H1 (cell line): ENCODE results near the gene RBM4B. TPM values are rescaled to one million over a fixed set of nuclear protein-coding genes. Genes with fewer than 3 reads are reported as not detected.
"Not testable (repeated sequence)": the region's sequence is repeated elsewhere in the genome, so short reads cannot be mapped to it uniquely, and the experiment has no call there.

Experiments used
- CTCF ChIA-PET: fragments of 300-600 bp; sonication (Branson Sonifier 250); formaldehyde crosslinking; loops from one replicate; lab custom pipeline; 2021; ENCODE audit not compliant: partially characterized antibody; lab: Charles Lee
- POLR2A ChIA-PET: fragments of 300-600 bp; sonication (Branson Sonifier 250); formaldehyde crosslinking; loops from one replicate; lab custom pipeline; 2021; ENCODE audit warnings: inconsistent platforms; ENCODE audit not compliant: partially characterized antibody; lab: Charles Lee
- DNase-seq, 2 experiments: peaks; one replicate each; pipeline versions ENCODE4 v3.0.0 to v3.0.0-alpha.2; 2010 to 2022; ENCODE audit warnings: low spot score in 2 of 2, low read depth in 1 of 2, mixed read lengths in 1 of 2
- FAIRE-seq: peaks from 2 replicates; lab custom pipeline; 2011; peaks lifted over from hg19 to GRCh38; lab: Jason Lieb, UNC
- H2AFZ ChIP-seq: 2 replicates; pipeline ENCODE4 v1.8.1; 2012; ENCODE audit warnings: low read length, inconsistent platforms
- H2AK5ac ChIP-seq: 2 replicates; pipeline ENCODE4 v1.6.1; 2013; ENCODE audit warnings: low read depth, low read length
- H2BK120ac ChIP-seq: replicated peaks from 2 replicates; pipeline ENCODE3; 2013; ENCODE audit warnings: low read depth, low read length, inconsistent platforms
- H2BK12ac ChIP-seq: 2 replicates; pipeline ENCODE4 v1.6.1; 2013; ENCODE audit warnings: low read depth, low read length
- H2BK15ac ChIP-seq: 2 replicates; pipeline ENCODE4 v1.6.1; 2013; ENCODE audit warnings: low read length
- H2BK20ac ChIP-seq: 2 replicates; pipeline ENCODE4 v1.6.1; 2013; ENCODE audit warnings: low read length
- H2BK5ac ChIP-seq: 2 replicates; pipeline ENCODE4 v1.6.1; 2013; ENCODE audit warnings: low read depth, low read length
- H3K14ac ChIP-seq: 2 replicates; pipeline ENCODE4 v1.6.1; 2013; ENCODE audit warnings: inconsistent platforms; ENCODE audit not compliant: insufficient read length
- H3K18ac ChIP-seq: 2 replicates; pipeline ENCODE4 v1.6.1; 2013; ENCODE audit warnings: low read length; ENCODE audit errors: extremely low read depth
- H3K23ac ChIP-seq: 2 replicates; pipeline ENCODE4 v1.6.1; 2013; ENCODE audit warnings: inconsistent platforms; ENCODE audit not compliant: insufficient read length
- H3K23me2 ChIP-seq: 2 replicates; pipeline ENCODE4 v1.6.1; 2013; ENCODE audit warnings: low read depth, low read length
- H3K27ac ChIP-seq: 2 replicates; pipeline ENCODE4 v1.6.1; 2011; ENCODE audit warnings: low read depth, low read length, inconsistent platforms
- H3K27me3 ChIP-seq, 4 experiments: replicated peaks in 1 of 4; 1 replicate in 1 of 4; 2 replicates in 3 of 4; pipeline versions ENCODE4 v1.6.1 to v1.8.1; 2011 to 2013; ENCODE audit warnings: low read length in 3 of 4, mild to moderate bottlenecking in 3 of 4, inconsistent platforms in 2 of 4, mixed read lengths in 2 of 4, moderate library complexity in 1 of 4; ENCODE audit not compliant: control insufficient read depth in 3 of 4, insufficient read depth in 3 of 4; ENCODE audit errors: extremely low read depth in 1 of 4
- H3K36me3 ChIP-seq, 4 experiments: 2 replicates each; pipeline versions ENCODE4 v1.6.1 to v1.8.1; 2011 to 2013; ENCODE audit warnings: mild to moderate bottlenecking in 4 of 4, low read length in 3 of 4, moderate library complexity in 2 of 4, control low read depth in 1 of 4, inconsistent platforms in 1 of 4; ENCODE audit not compliant: insufficient read depth in 4 of 4, control insufficient read depth in 2 of 4
- H3K4ac ChIP-seq: replicated peaks from 2 replicates; pipeline ENCODE3; 2013; ENCODE audit warnings: low read length, low read depth, mixed read lengths, inconsistent platforms; ENCODE audit not compliant: insufficient read length
- H3K4me1 ChIP-seq, 4 experiments: replicated peaks in 1 of 4; 1 replicate in 1 of 4; 2 replicates in 3 of 4; pipeline versions ENCODE4 v1.6.1 to v1.8.1; 2011 to 2013; ENCODE audit warnings: low read length in 3 of 4, inconsistent platforms in 2 of 4, mixed read lengths in 1 of 4; ENCODE audit not compliant: insufficient read depth in 4 of 4, control insufficient read depth in 3 of 4
- H3K4me2 ChIP-seq, 2 experiments: 2 replicates each; pipeline versions ENCODE4 v1.6.1 to v1.8.1; 2011 to 2013; ENCODE audit warnings: low read depth in 2 of 2, low read length in 2 of 2, control low read depth in 1 of 2, inconsistent platforms in 1 of 2, mild to moderate bottlenecking in 1 of 2; ENCODE audit not compliant: insufficient read depth in 1 of 2
- H3K4me3 ChIP-seq, 4 experiments: fragments of 200-600, 300-600 bp in 1 of 4; sonication (generic), shearing (Covaris generic), sonication (Bioruptor Twin) in 1 of 4; 2 replicates each; pipeline versions ENCODE4 v1.5.1 to v1.8.1; 2011 to 2016; ENCODE audit warnings: low read length in 4 of 4, low read depth in 3 of 4, control low read depth in 2 of 4, inconsistent platforms in 2 of 4, mild to moderate bottlenecking in 2 of 4, mixed read lengths in 1 of 4, moderate library complexity in 1 of 4; ENCODE audit not compliant: insufficient read depth in 2 of 4; ENCODE audit errors: extremely low read depth in 1 of 4
- H3K56ac ChIP-seq: replicated peaks from 2 replicates; pipeline ENCODE3; 2013; ENCODE audit warnings: low read depth, mild to moderate bottlenecking, mixed read lengths, low read length, inconsistent platforms; ENCODE audit not compliant: insufficient read length
- H3K79me1 ChIP-seq: 2 replicates; pipeline ENCODE4 v1.6.1; 2013; ENCODE audit warnings: low read depth, low read length, control low read depth
- H3K79me2 ChIP-seq, 2 experiments: 2 replicates each; pipeline versions ENCODE4 v1.6.1 to v1.8.1; 2012 to 2013; ENCODE audit warnings: low read length in 2 of 2, mild to moderate bottlenecking in 2 of 2, inconsistent platforms in 1 of 2; ENCODE audit not compliant: insufficient read depth in 2 of 2, control insufficient read depth in 1 of 2
- H3K9ac ChIP-seq, 4 experiments: replicated peaks in 1 of 4; 1 replicate in 1 of 4; 2 replicates in 3 of 4; pipeline versions ENCODE4 v1.6.1 to v1.8.1; 2011 to 2013; ENCODE audit warnings: low read depth in 3 of 4, low read length in 3 of 4, control low read depth in 2 of 4, mild to moderate bottlenecking in 2 of 4, moderate library complexity in 2 of 4, inconsistent platforms in 1 of 4; ENCODE audit errors: extremely low read depth in 1 of 4
- H3K9me3 ChIP-seq, 2 experiments: 2 replicates each; pipeline versions ENCODE4 v1.6.1 to v1.8.1; 2012 to 2013; ENCODE audit warnings: mild to moderate bottlenecking in 2 of 2, moderate library complexity in 2 of 2, control low read depth in 1 of 2, inconsistent platforms in 1 of 2, low read depth in 1 of 2, low read length in 1 of 2, mixed read lengths in 1 of 2; ENCODE audit not compliant: insufficient read depth in 2 of 2
- H4K20me1 ChIP-seq, 2 experiments: replicated peaks in 1 of 2; 2 replicates each; pipeline versions ENCODE3 to v1.8.1; 2011 to 2013; ENCODE audit warnings: inconsistent platforms in 2 of 2, low read length in 2 of 2, mild to moderate bottlenecking in 1 of 2; ENCODE audit not compliant: insufficient read depth in 2 of 2, control insufficient read depth in 1 of 2
- H4K5ac ChIP-seq: 2 replicates; pipeline ENCODE4 v1.6.1; 2013; ENCODE audit warnings: low read length, low read depth, mixed read lengths, inconsistent platforms; ENCODE audit not compliant: insufficient read length
- H4K8ac ChIP-seq: 2 replicates; pipeline ENCODE4 v1.8.0; 2013; ENCODE audit warnings: mild to moderate bottlenecking, moderate library complexity, low read length, inconsistent platforms; ENCODE audit not compliant: insufficient read depth; ENCODE audit errors: extremely low read depth
- H4K91ac ChIP-seq: replicated peaks from 2 replicates; pipeline ENCODE3; 2013; ENCODE audit warnings: low read length, mixed read lengths, inconsistent platforms; ENCODE audit not compliant: insufficient read length
- WGBS, 2 experiments: shearing (Covaris generic) in 1 of 2; methylation state at CpG; one replicate each; pipeline versions ENCODE4 v1.1.6 to v1.1.7; 2013 to 2015; ENCODE audit warnings: low lambda C conversion rate in 2 of 2, mixed read lengths in 2 of 2, inconsistent platforms in 1 of 2, low coverage in 1 of 2, missing lambda C conversion rate in 1 of 2; ENCODE audit not compliant: insufficient replicate concordance in 2 of 2, insufficient coverage in 1 of 2, insufficient read length in 1 of 2; ENCODE audit errors: extremely low coverage in 1 of 2, missing lambda C conversion rate in 1 of 2; 5-methylcytosine and 5-hydroxymethylcytosine counted together
- polyA plus RNA-seq, 7 experiments: library from polyadenylated mRNA; depleted of rRNA in 3 of 7; stranded (reverse) in 5 of 7; unstranded in 2 of 7; fragments of >200 nt in 5 of 7; fragments of 200-250 nt in 2 of 7; gene quantifications; 1 replicate in 5 of 7; 2 replicates in 1 of 7; 4 replicates in 1 of 7; pipeline versions ENCODE4 v1.2.1 to v1.2.3, GENCODE V29; 2011 to 2013; ENCODE audit warnings: missing spikeins in 2 of 7, mixed read lengths in 2 of 7
- total RNA-seq: library from RNA; stranded (reverse); fragmentation: NEBNext Ultra II Directional; extraction: Animal tissue kit (Norgen Biotek cat#: 25700); gene quantifications from 2 replicates; pipeline ENCODE4 v1.2.1, GENCODE V29; 2021

Gene RBM4B
- total and polyA plus RNA-seq, 2 of the 8 experiments (the other 6 are each of a cell fraction or from before 2014, with no cell fraction given), result 27.5 to 30.5 TPM

DNA sequence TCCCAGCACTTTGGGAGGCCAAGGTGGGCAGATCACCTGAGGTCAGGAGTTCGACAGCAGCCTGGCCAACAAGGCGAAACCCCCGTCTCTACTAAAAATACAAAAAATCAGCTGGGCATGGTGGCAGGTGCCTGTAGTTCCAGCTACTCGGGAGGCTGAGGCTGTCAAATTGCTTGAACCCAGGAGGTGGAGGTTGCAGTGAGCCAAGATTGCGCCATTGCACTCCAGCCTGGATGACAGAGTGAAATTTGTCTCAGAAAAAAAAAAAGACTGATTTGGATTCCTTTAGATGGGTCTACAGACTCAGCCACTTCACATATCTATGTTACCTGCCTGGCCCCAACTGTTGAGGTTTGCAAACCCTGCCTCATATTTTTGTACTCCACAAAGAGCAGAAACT is 46.5 kb upstream of the RBM4B start:
- not testable (repeated sequence) for H3K18ac ChIP-seq, H4K5ac ChIP-seq, H2AK5ac ChIP-seq, H2BK15ac ChIP-seq, H4K20me1 ChIP-seq, H2AFZ ChIP-seq, FAIRE-seq, H4K91ac ChIP-seq, H3K9ac ChIP-seq, H2BK5ac ChIP-seq, H2BK20ac ChIP-seq, H3K56ac ChIP-seq, H2BK12ac ChIP-seq, H4K8ac ChIP-seq, H3K9me3 ChIP-seq, H3K14ac ChIP-seq, H3K4me2 ChIP-seq, H3K23ac ChIP-seq, H3K4me3 ChIP-seq, H3K36me3 ChIP-seq, H2BK120ac ChIP-seq, DNase-seq, H3K27ac ChIP-seq, H3K23me2 ChIP-seq, H3K4ac ChIP-seq
- Histone ChIP-seq H3K79me2 (peaks cover 0 to 35% of the 10 kb centered on the region in 2 experiments; a peak in 3 of 4 replicates), H3K27me3 (peaks cover 0 to 20% (median 11%) of the 10 kb centered on the region in 4 experiments; a peak in 6 of 7 replicates), H3K79me1 (peaks cover 13% of the 10 kb centered on the region), H3K4me1 (peaks cover 22 to 40% (median 28%) of the 10 kb centered on the region in 4 experiments)
- 88% methylated on average over 5 of the region's 5 CpGs; no CpG with 5 or more reads in 1 of the 2 experiments for WGBS, 2 experiments
- ChIA-PET POLR2A (interaction anchor here (0.6 to 2.2 kb wide), 6 partner anchors 13 to 361 kb away, joined by 3 to 8 read pairs (median 3); partner anchors contain the start of gene RBM14), CTCF (interaction anchor here (0.6 to 1.7 kb wide), 4 partner anchors 109 to 357 kb away, joined by 3 to 5 read pairs (median 4); no protein-coding TSS in a partner anchor)
